Left cardiac atrium (tissue), 4 donors: ENCODE data around the gene CXCL1. TPM values are rescaled to one million over a fixed set of nuclear protein-coding genes. Genes with fewer than 3 reads are reported as not detected.

Experiments used
- ATAC-seq, 2 donors: fragments of 200-7000 bp; cut with Tn5 transposase; one replicate each; pipeline ENCODE4 v1.9.1; 2020; ENCODE audit warnings: mild to moderate bottlenecking in 2 of 2, moderate library complexity in 2 of 2
- DNase-seq: peaks from one replicate; pipeline ENCODE4 v3.0.0-alpha.2; 2020
- intact Hi-C, 2 donors: fragments of 100-400 bp; cut with DNase I; formaldehyde crosslinking; loops; one replicate each; pipeline versions ENCODE4 v1.14.1 to v1.15.1; 2022 to 2023
- total RNA-seq, 2 donors: library from RNA; stranded (reverse); fragmentation: NEBNext Ultra II Directional; extraction: Animal tissue kit (Norgen Biotek cat#: 25700); gene quantifications; one replicate each; pipeline ENCODE4 v1.2.1, GENCODE V29; 2021
- donor health status: DM: no; HTN: yes; CAD: no.
- donor health status: DM: no; HTN: yes; CAD: no; lungs with severe emphysema.
- donor health status: DM: yes; HTN: yes; CAD: no.
- donor health status: Dilated cardiomyopathy.

CXCL1 gene
- total RNA-seq, 2 donors from 2014 or later: 9.0 to 9.2 TPM

- DNase-seq (no peak), ATAC-seq (no peak)
- intact Hi-C loops: no loop called here
Observed at GRCh38 chr4:73902817-73903547, 33.8 kb downstream of the CXCL1 start.

GRCh38 chr4:73904491-73904890 is 35.3 kb downstream of the CXCL1 start:
- intact Hi-C loops: no loop called here
- no peak for DNase-seq
- ATAC-seq: peak; percentile 53 to 63

GRCh38 chr4:73908965-73909364 is 39.8 kb downstream of the CXCL1 start:
- DNase-seq (no peak), ATAC-seq (no peak)
- intact Hi-C loops: no loop called here

- intact Hi-C loops: no loop called here
- no peak for DNase-seq
- no peak for ATAC-seq
Observed at GRCh38 chr4:73911746-73912145, 42.6 kb downstream of the CXCL1 start.

DNA sequence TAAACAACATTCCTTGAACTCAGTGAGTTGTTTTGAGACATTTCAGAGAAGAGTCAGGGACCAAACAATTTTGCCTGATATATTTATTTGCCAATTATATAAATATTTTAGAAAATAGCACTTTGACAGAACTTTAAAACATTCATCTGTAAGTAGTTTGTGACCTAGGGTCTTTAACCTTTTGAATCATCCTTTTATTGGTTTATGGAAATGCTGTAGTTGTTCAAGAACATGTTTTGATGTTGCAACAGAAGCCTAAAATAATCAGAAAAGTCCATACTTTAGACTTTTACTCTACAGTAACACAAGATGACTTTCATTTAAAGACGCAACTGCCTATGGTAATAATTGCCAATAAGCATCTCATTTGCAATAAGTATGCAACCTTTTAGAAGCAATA is 43.0 kb downstream of the CXCL1 start:
- intact Hi-C loops: no loop called here
- ATAC-seq: no peak
- DNase-seq: no peak

DNA sequence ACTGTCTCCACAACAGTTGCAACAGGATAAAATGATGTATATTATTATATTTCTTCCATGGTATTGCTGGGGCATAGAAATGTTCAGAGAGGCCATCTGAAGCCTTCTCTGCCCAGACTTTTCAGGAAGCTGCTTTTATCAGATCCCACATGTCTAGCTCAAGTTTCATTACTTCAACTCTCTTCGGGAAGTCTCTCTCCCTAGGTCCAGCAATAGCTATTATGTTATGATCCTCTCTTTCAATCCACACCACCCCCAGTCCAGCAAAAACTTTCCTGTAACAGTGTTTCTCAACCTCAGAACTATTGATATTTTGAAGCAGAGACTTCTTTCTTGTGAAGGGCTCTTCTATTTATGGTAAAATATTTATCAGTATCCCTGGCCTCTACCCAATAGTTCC is 44.9 kb downstream of the CXCL1 start:
- DNase-seq (no peak), ATAC-seq (no peak)
- intact Hi-C loops: no loop called here

DNA sequence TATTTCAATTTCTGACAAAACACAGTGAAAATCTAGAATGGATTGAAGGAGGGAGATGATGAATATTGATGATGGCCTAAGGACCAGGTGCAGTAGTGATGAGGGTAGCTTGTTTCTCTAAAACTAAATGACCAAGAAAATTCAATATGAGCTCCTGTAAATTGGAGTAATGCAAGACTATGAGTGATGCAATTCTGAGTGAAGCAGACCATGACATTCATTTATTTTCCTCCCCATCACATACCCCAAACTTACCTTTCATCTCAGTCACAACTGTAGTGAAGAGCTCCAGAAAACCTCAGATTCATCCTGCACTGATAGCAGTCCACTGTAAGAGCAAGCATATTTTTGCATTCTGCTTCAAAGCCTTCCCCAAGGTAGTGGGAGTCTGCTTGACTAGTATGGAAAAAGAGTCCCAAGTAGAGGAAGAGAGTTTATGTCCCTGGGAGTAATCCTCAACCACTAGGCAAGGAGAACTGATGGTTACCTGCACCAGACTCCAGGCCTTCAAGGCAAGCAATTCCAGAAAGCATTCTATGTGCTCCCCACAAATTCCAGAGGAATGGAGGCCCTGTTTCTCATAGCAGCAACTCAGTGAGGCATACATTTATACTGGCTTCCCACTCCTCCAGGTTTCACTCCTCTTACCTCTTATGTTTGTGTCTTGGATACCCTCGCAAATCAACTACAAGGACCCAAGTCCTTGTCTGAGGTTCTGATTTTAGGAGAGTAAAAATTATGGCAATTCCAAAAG is 47.2 kb downstream of the CXCL1 start:
- DNase-seq (no peak), ATAC-seq (no peak)
- intact Hi-C loops: no loop called here

DNA sequence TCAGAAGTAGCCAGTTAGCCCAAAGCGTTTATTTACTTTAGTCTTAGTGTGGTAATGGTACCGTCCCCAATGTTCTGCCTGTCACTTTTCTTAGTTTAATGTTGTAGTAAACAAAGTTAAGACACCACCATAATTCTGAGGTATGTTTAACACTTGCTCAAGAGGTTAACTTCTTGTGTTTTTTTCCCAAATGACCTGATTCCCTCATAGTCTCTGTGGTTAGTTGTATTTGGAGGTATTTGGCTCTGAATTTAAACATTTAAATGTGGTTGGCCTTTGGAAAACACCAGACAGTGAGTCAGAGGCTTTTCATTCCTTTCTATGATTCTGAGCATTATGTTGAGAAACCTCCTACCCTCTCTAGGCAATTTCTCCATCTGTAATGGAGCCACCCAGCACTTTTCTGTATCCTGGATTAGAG is 47.9 kb downstream of the CXCL1 start:
- ATAC-seq: peak; percentile 65 to 98
- DNase-seq: no peak
- intact Hi-C loops: no loop called here

DNA sequence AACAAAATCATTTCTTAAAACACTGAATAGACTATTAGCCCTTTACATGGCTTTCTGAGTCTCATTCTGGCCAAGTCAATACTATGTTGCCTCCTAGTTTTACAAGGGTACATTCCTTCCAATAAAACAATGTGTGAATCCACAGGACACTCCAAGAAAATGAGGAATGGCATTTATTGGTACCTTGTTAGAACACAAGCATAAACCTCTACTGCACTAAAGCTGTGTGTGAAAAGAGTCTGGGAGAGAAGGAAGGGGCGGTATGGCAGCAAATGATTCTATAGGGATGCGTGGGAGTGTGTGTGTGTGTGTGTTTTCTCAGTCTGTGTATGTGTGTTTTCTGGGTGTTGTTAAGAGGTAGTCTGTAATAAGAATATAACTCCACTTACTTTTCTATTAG is 48.9 kb downstream of the CXCL1 start:
- DNase-seq (no peak), ATAC-seq (no peak)
- intact Hi-C loops: no loop called here

DNA sequence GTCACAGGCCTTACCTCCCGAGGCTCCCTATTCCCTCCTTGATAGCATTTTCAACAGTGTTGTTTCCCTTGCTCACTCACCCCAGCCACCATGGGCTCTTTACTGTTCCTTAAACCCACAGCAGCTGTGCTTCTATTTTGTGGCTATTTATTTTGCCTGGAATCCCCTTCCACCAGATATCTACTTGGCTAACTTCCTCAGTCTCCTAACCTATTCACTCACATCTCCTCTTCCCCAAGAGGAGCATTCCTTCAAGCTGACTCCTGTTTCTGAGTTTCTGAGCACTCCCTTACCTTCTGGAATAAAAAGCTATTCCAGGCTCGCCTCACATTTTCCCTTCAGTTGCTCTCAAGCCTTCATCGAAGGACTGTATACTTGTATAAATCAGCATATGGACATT is 50.5 kb downstream of the CXCL1 start:
- no peak for DNase-seq
- ATAC-seq: no peak
- intact Hi-C loops: loop anchor here in 1 of 2 donors (5.0 kb wide), 1 partner anchor 257 kb away; no protein-coding TSS in a partner anchor

Other genes starting within 250 kb of the CXCL1 start
- gene RASSF6, start 249.0 kb upstream of the CXCL1 start, total RNA-seq: not detected
- 1 to 10 TPM in 1 of 2 donors, under 1 TPM in 1; 0.82 to 3.1 TPM for gene CXCL8, start 128.8 kb upstream of the CXCL1 start, total RNA-seq
- 1 to 10 TPM; 1.1 to 1.5 TPM for gene CXCL6, start 32.7 kb upstream of the CXCL1 start, total RNA-seq
- not detected for gene PF4V1, start 16.1 kb upstream of the CXCL1 start, total RNA-seq
- under 1 TPM in 1 of 2 donors, not detected in 1; 0.60 TPM for gene PF4, start 112.6 kb downstream of the CXCL1 start, total RNA-seq
- gene PPBP, start 118.8 kb downstream of the CXCL1 start, total RNA-seq: under 1 TPM in 1 of 2 donors, not detected in 1; 0.86 TPM
- gene CXCL5, start 129.3 kb downstream of the CXCL1 start, total RNA-seq: under 1 TPM; 0.09 to 0.18 TPM
- gene CXCL3, start 169.3 kb downstream of the CXCL1 start, total RNA-seq: 1 to 10 TPM in 1 of 2 donors, under 1 TPM in 1; 0.88 to 1.8 TPM
- 10 to 100 TPM; 26.6 to 33.0 TPM for gene CXCL2, start 229.8 kb downstream of the CXCL1 start, total RNA-seq